PC-9 (cell line): ENCODE measurements around the gene HS3ST2. TPM values are rescaled to one million over a fixed set of nuclear protein-coding genes. Genes with fewer than 3 reads are reported as not detected.

Experiments used
- Bru-seq: library from RNA; stranded (reverse); fragments of 400-500 nt; gene quantifications from one replicate; lab custom pipeline; 2021; lab: Mats Ljungman, UMichigan
- BruChase-seq, 2 experiments: library from RNA; stranded (reverse); fragments of 400-500 nt; gene quantifications; one replicate each; lab custom pipeline; 2021; lab: Mats Ljungman, UMichigan
- BruUV-seq: library from RNA; stranded (reverse); fragments of 400-500 nt; replicated peaks from 2 replicates; lab custom pipeline; 2021; lab: Mats Ljungman, UMichigan
- CTCF ChIA-PET: fragments of 300-600 bp; sonication (Branson Sonifier 250); formaldehyde crosslinking; loops from one replicate; lab custom pipeline; 2022; ENCODE audit warnings: antibody characterized with exemption; lab: Charles Lee
- POLR2A ChIA-PET: fragments of 300-600 bp; sonication (Branson Sonifier 250); formaldehyde crosslinking; loops from one replicate; lab custom pipeline; 2022; ENCODE audit warnings: antibody characterized with exemption; ENCODE audit not compliant: unreplicated experiment; lab: Charles Lee
- DNase-seq, 2 experiments: peaks; one replicate each; pipeline versions ENCODE4 v3.0.0 to v3.0.0-alpha.2; 2015 to 2022; ENCODE audit warnings: mixed read lengths in 1 of 2
- H2AFZ ChIP-seq: fragments of 200-600 bp; sonication (generic); 2 replicates; pipeline ENCODE4 v1.8.1; 2017; ENCODE audit warnings: antibody characterized with exemption
- H3F3A ChIP-seq: fragments of 200-600 bp; sonication (generic); 2 replicates; pipeline ENCODE4 v1.8.1; 2017; ENCODE audit warnings: antibody characterized with exemption, mild to moderate bottlenecking, low read depth; ENCODE audit not compliant: insufficient read depth
- H3K27ac ChIP-seq: fragments of 200-600 bp; sonication (generic); 2 replicates; pipeline ENCODE4 v1.6.1; 2016; ENCODE audit warnings: mixed run types
- H3K27me3 ChIP-seq: fragments of 200-600 bp; sonication (generic); 2 replicates; pipeline ENCODE4 v1.6.1; 2016; ENCODE audit warnings: low read depth, mixed run types; ENCODE audit not compliant: insufficient read depth
- H3K36me3 ChIP-seq: fragments of 200-600 bp; sonication (generic); 2 replicates; pipeline ENCODE4 v1.6.1; 2016; ENCODE audit warnings: low read depth, mixed run types
- H3K4me1 ChIP-seq: fragments of 200-600 bp; sonication (generic); replicated peaks from 2 replicates; pipeline ENCODE4 v1.6.1; 2016; ENCODE audit warnings: mixed run types; ENCODE audit not compliant: insufficient read depth
- H3K4me2 ChIP-seq: fragments of 200-600 bp; sonication (generic); 2 replicates; pipeline ENCODE4 v1.6.1; 2017; ENCODE audit warnings: mixed run types
- H3K4me3 ChIP-seq: fragments of 200-600 bp; sonication (generic); 2 replicates; pipeline ENCODE4 v1.6.1; 2016; ENCODE audit warnings: mixed run types
- H3K79me2 ChIP-seq: fragments of 200-600 bp; sonication (generic); 2 replicates; pipeline ENCODE4 v1.6.1; 2017; ENCODE audit warnings: low read depth, mixed run types
- H3K9me2 ChIP-seq: fragments of 200-600 bp; sonication (generic); 2 replicates; pipeline ENCODE4 v1.8.1; 2017; ENCODE audit warnings: mild to moderate bottlenecking; ENCODE audit not compliant: insufficient read depth
- H3K9me3 ChIP-seq: fragments of 200-600 bp; sonication (generic); 2 replicates; pipeline ENCODE4 v1.8.1; 2016; ENCODE audit warnings: low read depth; ENCODE audit not compliant: insufficient read depth
- H4K20me1 ChIP-seq: fragments of 200-600 bp; sonication (generic); 2 replicates; pipeline ENCODE4 v1.8.1; 2017; ENCODE audit not compliant: insufficient read depth
- EZH2 ChIP-seq: fragments of 200-600 bp; sonication (generic); IDR thresholded peaks from 2 replicates; pipeline ENCODE4 v1.8.0; 2017; ENCODE audit warnings: antibody characterized with exemption, low read depth
- intact Hi-C: fragments of 100-400 bp; cut with micrococcal nuclease; formaldehyde crosslinking; loops from one replicate; pipeline ENCODE4 v1.10.0; 2022; ENCODE audit not compliant: unreplicated experiment
- long read RNA-seq: library from polyadenylated mRNA; stranded (forward); transcript quantifications from one replicate; pipeline ENCODE4 v2.0.0, GENCODE V29; 2022
- total RNA-seq: library from RNA; stranded (reverse); gene quantifications from 2 replicates; pipeline ENCODE4 v1.2.3, GENCODE V29; 2021
- TF ChIP-seq, protein P1 (sequence below): fragments of 200-600 bp; sonication (generic); conservative IDR thresholded peaks from 2 replicates; pipeline ENCODE4 v1.6.1; 2017; ENCODE audit warnings: mixed run types, antibody characterized with exemption, mild to moderate bottlenecking, moderate library complexity

The HS3ST2 gene
- total RNA-seq (0.23 and 1.1 TPM in 2 replicates), Bru-seq, nascent RNA (percentile 40 among the genes with signal in this experiment), BruChase-seq, experiment 1, labeled RNA remaining after a 2-hour chase (percentile 36 among the genes with signal in this experiment), BruChase-seq, experiment 2, labeled RNA remaining after a 6-hour chase (percentile 28 among the genes with signal in this experiment)
- long read RNA-seq, partial matches to known transcripts: 0 of 5 reads
- long read RNA-seq, other reads (novel, unspliced or antisense): 5 of 5 reads

DNA sequence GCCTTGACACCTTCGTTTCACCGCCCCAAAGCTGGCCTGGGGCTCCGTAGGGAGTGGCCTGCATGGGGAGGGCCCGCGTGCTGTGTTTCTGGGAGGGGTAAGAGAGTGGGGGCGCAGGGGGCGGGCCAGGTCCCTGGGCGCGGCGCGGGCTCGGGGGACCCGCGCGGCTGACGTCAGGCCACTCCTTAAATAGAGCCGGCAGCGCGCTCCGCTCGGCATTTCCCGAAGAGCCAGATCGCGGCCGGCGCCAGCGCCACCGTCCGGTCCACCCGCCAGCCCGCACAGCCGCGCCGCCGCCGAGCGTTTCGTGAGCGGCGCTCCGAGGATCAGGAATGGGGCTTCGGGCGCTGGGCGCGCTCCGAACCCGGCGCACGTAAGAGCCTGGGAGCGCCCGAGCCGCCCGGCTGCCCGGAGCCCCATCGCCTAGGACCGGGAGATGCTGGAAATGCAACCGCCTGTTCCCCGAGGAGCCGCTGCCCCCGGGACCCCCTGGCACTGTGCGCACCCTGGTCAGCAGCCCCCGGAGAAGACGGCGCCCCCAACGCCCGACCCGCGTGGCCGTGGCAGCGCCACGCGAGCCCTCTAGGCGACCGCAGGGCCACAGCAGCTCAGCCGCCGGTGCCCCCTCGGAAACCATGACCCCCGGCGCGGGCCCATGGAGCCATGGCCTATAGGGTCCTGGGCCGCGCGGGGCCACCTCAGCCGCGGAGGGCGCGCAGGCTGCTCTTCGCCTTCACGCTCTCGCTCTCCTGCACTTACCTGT lies at the start of gene HS3ST2:
Gene HS3ST2 (plus strand): TSS at position 215 of the 763 bp plus-strand sequence. CDS start 449 bp downstream, at position 664.
- H3K27ac ChIP-seq: no peak within 1 kb of the TSS
- H3K4me2 ChIP-seq: no peak within 1 kb of the TSS
- H3F3A ChIP-seq: no peaks in the 10 kb centered on the region
- no TSS peak for BruUV-seq
- TF ChIP-seq, protein P1, sequence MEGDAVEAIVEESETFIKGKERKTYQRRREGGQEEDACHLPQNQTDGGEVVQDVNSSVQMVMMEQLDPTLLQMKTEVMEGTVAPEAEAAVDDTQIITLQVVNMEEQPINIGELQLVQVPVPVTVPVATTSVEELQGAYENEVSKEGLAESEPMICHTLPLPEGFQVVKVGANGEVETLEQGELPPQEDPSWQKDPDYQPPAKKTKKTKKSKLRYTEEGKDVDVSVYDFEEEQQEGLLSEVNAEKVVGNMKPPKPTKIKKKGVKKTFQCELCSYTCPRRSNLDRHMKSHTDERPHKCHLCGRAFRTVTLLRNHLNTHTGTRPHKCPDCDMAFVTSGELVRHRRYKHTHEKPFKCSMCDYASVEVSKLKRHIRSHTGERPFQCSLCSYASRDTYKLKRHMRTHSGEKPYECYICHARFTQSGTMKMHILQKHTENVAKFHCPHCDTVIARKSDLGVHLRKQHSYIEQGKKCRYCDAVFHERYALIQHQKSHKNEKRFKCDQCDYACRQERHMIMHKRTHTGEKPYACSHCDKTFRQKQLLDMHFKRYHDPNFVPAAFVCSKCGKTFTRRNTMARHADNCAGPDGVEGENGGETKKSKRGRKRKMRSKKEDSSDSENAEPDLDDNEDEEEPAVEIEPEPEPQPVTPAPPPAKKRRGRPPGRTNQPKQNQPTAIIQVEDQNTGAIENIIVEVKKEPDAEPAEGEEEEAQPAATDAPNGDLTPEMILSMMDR: no peak
- no peak for TF ChIP-seq EZH2
- no peak within 1 kb of the TSS for H2AFZ ChIP-seq
- no peak within 1 kb of the TSS for H3K4me3 ChIP-seq
- no peaks in the 10 kb centered on the region for H3K79me2 ChIP-seq
- intact Hi-C loops: no loop called here
- no peaks in the 10 kb centered on the region for H3K9me3 ChIP-seq
- no peaks in the 10 kb centered on the region for H3K27me3 ChIP-seq
- H4K20me1 ChIP-seq: no peaks in the 10 kb centered on the region
- no peaks in the 10 kb centered on the region for H3K36me3 ChIP-seq
- ChIA-PET POLR2A (no interaction called here), CTCF (no interaction called here)
- no peaks in the 10 kb centered on the region; the same call in 1 of the 2 replicates for H3K9me2 ChIP-seq
- H3K4me1 ChIP-seq: peaks cover 10% of the 10 kb centered on the region
- DNase-seq: no peak

DNA sequence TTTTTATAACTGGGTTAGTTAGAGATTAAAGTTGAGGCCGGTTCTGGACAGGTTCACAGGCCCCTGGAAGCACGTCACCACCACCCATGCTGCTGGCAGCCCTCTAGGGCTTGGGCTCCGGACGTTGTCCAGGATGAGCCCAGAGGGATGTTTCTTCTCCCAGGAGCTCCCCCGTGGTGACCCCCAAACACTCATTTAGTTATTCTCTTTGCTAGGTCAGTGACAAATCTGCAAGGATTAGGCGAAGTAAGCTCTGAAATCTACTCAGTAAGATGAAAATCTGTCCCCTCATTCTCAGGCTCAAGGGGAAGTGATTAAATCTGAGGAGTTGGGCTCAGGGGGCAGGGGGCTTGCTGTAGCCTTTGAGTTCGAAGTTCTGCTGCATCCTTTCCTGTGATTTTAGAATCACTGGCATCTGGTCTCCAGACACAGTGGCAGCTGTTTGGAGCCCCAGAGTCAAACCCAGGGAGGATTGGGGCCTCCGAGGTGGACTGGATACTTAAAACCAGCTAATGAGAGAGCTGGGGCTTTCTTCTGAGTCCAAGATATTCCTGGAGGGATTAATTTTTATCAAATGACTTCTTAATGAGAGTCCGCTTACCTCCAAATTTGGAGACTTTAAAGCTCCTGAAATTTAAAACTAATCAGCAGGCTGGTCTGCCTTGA lies 49.2 kb upstream of the HS3ST2 start:
- Histone ChIP-seq H2AFZ (no peak overlapping the region), H3K9me2 (no peaks in the 10 kb centered on the region), H3K4me3 (no peak overlapping the region), H3K79me2 (no peaks in the 10 kb centered on the region), H3K4me1 (no peaks in the 10 kb centered on the region), H3K9me3 (no peaks in the 10 kb centered on the region), H3K27ac (no peak overlapping the region), H3K4me2 (no peak overlapping the region), H3F3A (no peaks in the 10 kb centered on the region), H4K20me1 (no peaks in the 10 kb centered on the region), H3K27me3 (no peaks in the 10 kb centered on the region), H3K36me3 (no peaks in the 10 kb centered on the region)
- DNase-seq: no peak
- BruUV-seq: no TSS peak
- ChIA-PET POLR2A (no interaction called here), CTCF (interaction anchor here (0.6 kb wide), 1 partner anchor 114 kb away, joined by 3 read pairs; no protein-coding TSS in a partner anchor)
- no peak for TF ChIP-seq EZH2
- TF ChIP-seq, protein P1: no peak
- intact Hi-C loops: no loop called here

DNA sequence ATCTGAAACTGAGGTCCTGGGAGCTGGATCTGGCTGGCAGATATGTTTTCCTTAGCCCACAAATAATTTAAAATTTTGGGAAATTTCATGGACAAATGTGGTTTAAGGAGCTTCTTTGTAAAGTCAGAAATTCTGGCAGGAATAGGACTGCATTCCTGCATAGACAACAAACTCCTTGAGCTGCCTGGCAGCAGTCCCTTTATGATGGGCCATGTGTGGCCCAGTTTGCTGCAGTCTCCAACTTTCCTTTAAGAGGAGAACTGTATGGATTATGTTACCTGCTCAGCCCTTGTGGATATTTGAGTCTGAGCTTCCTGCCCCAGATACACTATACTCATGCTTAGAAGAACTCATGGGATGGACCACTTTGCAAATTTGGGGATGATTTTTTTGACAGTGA lies 48.5 kb upstream of the HS3ST2 start:
- ChIA-PET CTCF (no interaction called here), POLR2A (no interaction called here)
- intact Hi-C loops: no loop called here

More for the DNA sequence above, 48.5 kb upstream of the HS3ST2 start:
- Histone ChIP-seq H4K20me1 (no peaks in the 10 kb centered on the region), H3K4me1 (peaks cover 5% of the 10 kb centered on the region), H3K36me3 (no peaks in the 10 kb centered on the region), H3K4me2 (no peak overlapping the region), H3F3A (peaks cover 2% of the 10 kb centered on the region; the same call in 1 of the 2 replicates), H3K9me3 (no peaks in the 10 kb centered on the region), H3K27ac (no peak overlapping the region), H3K27me3 (no peaks in the 10 kb centered on the region), H3K9me2 (no peaks in the 10 kb centered on the region), H3K4me3 (no peak overlapping the region), H2AFZ (no peak overlapping the region), H3K79me2 (no peaks in the 10 kb centered on the region)
- no peak for TF ChIP-seq EZH2
- TF ChIP-seq, protein P1: no peak
- BruUV-seq: no TSS peak
- DNase-seq: no peak
